Heart left ventricle (tissue), 13 donors: ENCODE results near the gene HORMAD2.

Experiments
- POLR2A ChIP-seq, 2 donors: fragments of 450-650 bp; IDR thresholded peaks; one replicate each; pipeline ENCODE4 v1.6.1; 2017; ENCODE audit warnings: antibody characterized with exemption in 2 of 2, mild to moderate bottlenecking in 2 of 2, moderate library complexity in 2 of 2
- TF ChIP-seq, protein P1 (sequence below), 12 donors: fragments of 200-600 bp; sonication (generic) in 4 of 12; IDR thresholded peaks; one replicate each; pipeline versions ENCODE4 v1.5.0 to v1.8.0; 2018 to 2022; ENCODE audit warnings: antibody characterized with exemption in 12 of 12, mild to moderate bottlenecking in 5 of 12
- donor health status: ischemic (EF 13 %, LVEDD 7.1; RV severe dilation, severe dysfunction).
- donor health status: DM: no; HTN: yes; CAD: no.
- donor health status: DM: no; HTN: no; CAD: no.
- donor health status: ischemic (EF 25% LVEDD 6.9; RV normal size, moderate dysfunction).
- donor health status: ischemic (EF 25% LVEDD 5.7; RV mildly dilated, moderate dysfunction).
- donor health status: ischemic (EF 35%, LVEDD 5.7; RV mildly dilated, moderate dysfunction).
- donor health status: nonischemic (EF 11% LVEDD 7.7; RV severe dilation, severe dysfunction).
- donor health status: DM: yes; HTN: yes; CAD: no.
- donor health status: PGD.
- donor health status: ischemic (EF 29% LVEDD 5.4; RV normal size, mild dysfunction).
- donor health status: nonischemic (EF 23%, LVEDD 6.1; RV moderate dilation, normal function).

- TF ChIP-seq, protein P1, sequence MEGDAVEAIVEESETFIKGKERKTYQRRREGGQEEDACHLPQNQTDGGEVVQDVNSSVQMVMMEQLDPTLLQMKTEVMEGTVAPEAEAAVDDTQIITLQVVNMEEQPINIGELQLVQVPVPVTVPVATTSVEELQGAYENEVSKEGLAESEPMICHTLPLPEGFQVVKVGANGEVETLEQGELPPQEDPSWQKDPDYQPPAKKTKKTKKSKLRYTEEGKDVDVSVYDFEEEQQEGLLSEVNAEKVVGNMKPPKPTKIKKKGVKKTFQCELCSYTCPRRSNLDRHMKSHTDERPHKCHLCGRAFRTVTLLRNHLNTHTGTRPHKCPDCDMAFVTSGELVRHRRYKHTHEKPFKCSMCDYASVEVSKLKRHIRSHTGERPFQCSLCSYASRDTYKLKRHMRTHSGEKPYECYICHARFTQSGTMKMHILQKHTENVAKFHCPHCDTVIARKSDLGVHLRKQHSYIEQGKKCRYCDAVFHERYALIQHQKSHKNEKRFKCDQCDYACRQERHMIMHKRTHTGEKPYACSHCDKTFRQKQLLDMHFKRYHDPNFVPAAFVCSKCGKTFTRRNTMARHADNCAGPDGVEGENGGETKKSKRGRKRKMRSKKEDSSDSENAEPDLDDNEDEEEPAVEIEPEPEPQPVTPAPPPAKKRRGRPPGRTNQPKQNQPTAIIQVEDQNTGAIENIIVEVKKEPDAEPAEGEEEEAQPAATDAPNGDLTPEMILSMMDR (IDR thresholded peaks at IDR 0.05): no peak
- no peak for TF ChIP-seq POLR2A (IDR thresholded peaks at IDR 0.05)
Measured at GRCh38 chr22:30187529-30188407, 107.5 kb downstream of the HORMAD2 start.
